ENCODE results near the gene MED17.

DNA sequence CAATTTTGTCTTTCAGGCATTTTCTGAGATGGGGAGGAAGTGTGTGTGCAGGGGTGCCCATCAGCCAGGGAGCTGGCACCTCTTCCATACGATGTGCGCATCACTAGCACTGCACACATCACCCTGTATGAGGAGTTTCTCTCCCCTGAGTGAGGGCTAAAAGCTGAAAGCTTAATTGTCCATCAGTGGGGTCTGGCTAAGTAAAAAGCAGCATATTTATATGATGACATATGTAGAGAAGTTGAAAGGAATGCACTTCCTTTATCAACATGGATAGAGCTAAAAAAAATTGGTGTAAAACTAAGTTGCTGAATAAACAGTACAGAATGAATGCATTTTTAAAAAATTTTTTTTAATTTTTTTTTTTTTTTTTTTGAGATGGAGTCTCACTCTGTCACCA, 62.3 kb downstream of the MED17 start:
- no peak for TF ChIP-seq SRF (IDR thresholded peaks at IDR 0.05; ENCODE audit: low read depth, low read length)
- no peak for TF ChIP-seq HES4 (CRISPR knock-in tag; IDR thresholded peaks at IDR 0.05; ENCODE audit: borderline replicate concordance)
- TF ChIP-seq ZNF124 (CRISPR knock-in tag; IDR thresholded peaks at IDR 0.05), result no peak
- TF ChIP-seq ZNF274 (CRISPR knock-in tag; IDR thresholded peaks at IDR 0.05), result no peak
- TF ChIP-seq ZBTB33 (CRISPR knock-in tag; IDR thresholded peaks at IDR 0.05), result no peak
- no peak for TF ChIP-seq RFX5 (IDR thresholded peaks at IDR 0.05; ENCODE audit: low read depth, low read length)
- no peak for TF ChIP-seq POLR2AphosphoS5 (IDR thresholded peaks at IDR 0.05; ENCODE audit: low read depth, low read length)

Data from HepG2 (cell line).